HepG2 (cell line): ENCODE results near the gene NOC2L. TPM values are rescaled to one million over a fixed set of nuclear protein-coding genes. Genes with fewer than 3 reads are reported as not detected.
A peak's percentile ranks its signal among the peaks of the same experiment; 100 is the strongest.

Experiments
- AGO1 ChIP-seq: fragments of 200-400 bp; formaldehyde crosslinking; IDR thresholded peaks from 2 replicates; pipeline ENCODE4 v1.6.1; 2017; ENCODE audit warnings: mild to moderate bottlenecking, low read depth, low read length, moderate library complexity; ENCODE audit not compliant: poor library complexity, severe bottlenecking
- ARNT2 ChIP-seq: sonication (generic); formaldehyde crosslinking; IDR thresholded peaks from 2 replicates; pipeline ENCODE4 v1.8.0; 2022; ENCODE audit warnings: mild to moderate bottlenecking, low read depth, missing genetic modification reagents, moderate library complexity
- ATF6 ChIP-seq: sonication (generic); formaldehyde crosslinking; conservative IDR thresholded peaks from 2 replicates; pipeline ENCODE4 v1.4.0; 2020; ENCODE audit warnings: missing genetic modification reagents
- CBFB ChIP-seq: sonication (generic); formaldehyde crosslinking; IDR thresholded peaks from 2 replicates; pipeline ENCODE4 v1.4.0; 2020; ENCODE audit warnings: missing genetic modification reagents
- HHEX ChIP-seq: IDR thresholded peaks from 2 replicates; pipeline ENCODE4 v1.6.1; 2016; ENCODE audit warnings: control low read depth
- HNRNPL ChIP-seq: fragments of 200-400 bp; formaldehyde crosslinking; IDR thresholded peaks from 2 replicates; pipeline ENCODE4 v1.6.1; 2017; ENCODE audit warnings: mild to moderate bottlenecking, low read depth, low read length
- IRX3 ChIP-seq: sonication (generic); formaldehyde crosslinking; IDR thresholded peaks from 2 replicates; pipeline ENCODE4 v1.8.1; 2023; ENCODE audit warnings: mild to moderate bottlenecking, low read depth, missing genetic modification reagents, borderline replicate concordance
- KDM5A ChIP-seq: fragments of 200-600 bp; sonication (generic); IDR thresholded peaks from 2 replicates; pipeline ENCODE4 v1.7.0; 2018; ENCODE audit warnings: antibody characterized with exemption, mild to moderate bottlenecking, low read length, borderline replicate concordance
- NBN ChIP-seq: fragments of 450-650 bp; conservative IDR thresholded peaks from 2 replicates; pipeline ENCODE4 v1.6.1; 2017
- NFATC3 ChIP-seq: sonication (generic); formaldehyde crosslinking; IDR thresholded peaks from 2 replicates; pipeline ENCODE4 v1.5.1; 2020; ENCODE audit warnings: mild to moderate bottlenecking, missing genetic modification reagents
- PHF20 ChIP-seq: sonication (generic); formaldehyde crosslinking; IDR thresholded peaks from 2 replicates; pipeline ENCODE4 v1.5.0; 2020; ENCODE audit warnings: mild to moderate bottlenecking, missing genetic modification reagents
- RCOR2 ChIP-seq: IDR thresholded peaks from 2 replicates; pipeline ENCODE4 v1.6.1; 2016; ENCODE audit warnings: missing biosample characterization, missing genetic modification reagents
- RELA ChIP-seq: sonication (generic); formaldehyde crosslinking; IDR thresholded peaks from 2 replicates; pipeline ENCODE4 v1.4.0; 2020; ENCODE audit warnings: missing genetic modification reagents
- SAFB2 ChIP-seq: sonication (generic); formaldehyde crosslinking; IDR thresholded peaks from 2 replicates; pipeline ENCODE4 v1.5.1; 2020; ENCODE audit warnings: missing genetic modification reagents, low read depth, mild to moderate bottlenecking, borderline replicate concordance
- SMAD1 ChIP-seq: sonication (generic); formaldehyde crosslinking; IDR thresholded peaks from 2 replicates; pipeline ENCODE4 v1.4.0; 2020; ENCODE audit warnings: missing genetic modification reagents, low read depth, mild to moderate bottlenecking, borderline replicate concordance
- ZNF230 ChIP-seq: sonication (generic); formaldehyde crosslinking; IDR thresholded peaks from 2 replicates; pipeline ENCODE4 v1.4.0; 2020; ENCODE audit warnings: mild to moderate bottlenecking, missing genetic modification reagents
- ZNF280D ChIP-seq: sonication (generic); formaldehyde crosslinking; IDR thresholded peaks from 2 replicates; pipeline ENCODE4 v1.5.1; 2020; ENCODE audit warnings: mild to moderate bottlenecking, missing genetic modification reagents
- ZNF30 ChIP-seq: sonication (generic); formaldehyde crosslinking; IDR thresholded peaks from 2 replicates; pipeline ENCODE4 v1.5.0; 2020; ENCODE audit warnings: mild to moderate bottlenecking, missing genetic modification reagents
- ZNF333 ChIP-seq: sonication (generic); formaldehyde crosslinking; IDR thresholded peaks from 2 replicates; pipeline ENCODE4 v1.4.0; 2020; ENCODE audit warnings: mild to moderate bottlenecking, missing genetic modification reagents, borderline replicate concordance
- ZNF414 ChIP-seq: sonication (generic); formaldehyde crosslinking; IDR thresholded peaks from 2 replicates; pipeline ENCODE4 v1.5.0; 2020; ENCODE audit warnings: missing genetic modification reagents
- ZNF44 ChIP-seq: sonication (generic); formaldehyde crosslinking; IDR thresholded peaks from 2 replicates; pipeline ENCODE4 v1.5.1; 2020; ENCODE audit warnings: mild to moderate bottlenecking, missing genetic modification reagents
- ZNF709 ChIP-seq: sonication (generic); formaldehyde crosslinking; IDR thresholded peaks from 2 replicates; pipeline ENCODE4 v1.5.0; 2020; ENCODE audit warnings: mild to moderate bottlenecking, missing genetic modification reagents
- ZNF780A ChIP-seq: sonication (generic); formaldehyde crosslinking; IDR thresholded peaks from 2 replicates; pipeline ENCODE4 v1.8.0; 2022; ENCODE audit warnings: mild to moderate bottlenecking, missing genetic modification reagents, moderate library complexity
- polyA plus RNA-seq, 8 experiments: library from polyadenylated mRNA; depleted of rRNA in 3 of 8; stranded (reverse) in 7 of 8; unstranded in 1 of 8; fragments of >200 nt; fragmentation: Illumina TruSeq in 4 of 8; extraction: Trizol in 4 of 8; gene quantifications; 2 replicates each; pipeline versions ENCODE4 v1.2.1 to v1.2.3, GENCODE V29; 2011 to 2016; ENCODE audit warnings: low read depth in 4 of 8, missing spikeins in 1 of 8, mixed read lengths in 1 of 8; ENCODE audit not compliant: insufficient read depth in 1 of 8
- total RNA-seq, 5 experiments: library from RNA; depleted of rRNA; stranded (reverse); fragments of >200 nt; fragmentation: Illumina TruSeq; extraction: Trizol; gene quantifications; 2 replicates each; pipeline ENCODE4 v1.2.3, GENCODE V29; 2016; ENCODE audit warnings: low read depth in 1 of 5
- TF ChIP-seq, protein P1 (sequence below): sonication (generic); formaldehyde crosslinking; IDR thresholded peaks from 2 replicates; pipeline ENCODE4 v1.8.0; 2022; ENCODE audit warnings: missing genetic modification reagents, low read depth, mild to moderate bottlenecking, borderline replicate concordance

The NOC2L gene
- total and polyA plus RNA-seq, 2 of the 13 experiments (the other 11 are each of a cell fraction or from before 2014, with no cell fraction given), result 32.0 to 103 TPM

DNA sequence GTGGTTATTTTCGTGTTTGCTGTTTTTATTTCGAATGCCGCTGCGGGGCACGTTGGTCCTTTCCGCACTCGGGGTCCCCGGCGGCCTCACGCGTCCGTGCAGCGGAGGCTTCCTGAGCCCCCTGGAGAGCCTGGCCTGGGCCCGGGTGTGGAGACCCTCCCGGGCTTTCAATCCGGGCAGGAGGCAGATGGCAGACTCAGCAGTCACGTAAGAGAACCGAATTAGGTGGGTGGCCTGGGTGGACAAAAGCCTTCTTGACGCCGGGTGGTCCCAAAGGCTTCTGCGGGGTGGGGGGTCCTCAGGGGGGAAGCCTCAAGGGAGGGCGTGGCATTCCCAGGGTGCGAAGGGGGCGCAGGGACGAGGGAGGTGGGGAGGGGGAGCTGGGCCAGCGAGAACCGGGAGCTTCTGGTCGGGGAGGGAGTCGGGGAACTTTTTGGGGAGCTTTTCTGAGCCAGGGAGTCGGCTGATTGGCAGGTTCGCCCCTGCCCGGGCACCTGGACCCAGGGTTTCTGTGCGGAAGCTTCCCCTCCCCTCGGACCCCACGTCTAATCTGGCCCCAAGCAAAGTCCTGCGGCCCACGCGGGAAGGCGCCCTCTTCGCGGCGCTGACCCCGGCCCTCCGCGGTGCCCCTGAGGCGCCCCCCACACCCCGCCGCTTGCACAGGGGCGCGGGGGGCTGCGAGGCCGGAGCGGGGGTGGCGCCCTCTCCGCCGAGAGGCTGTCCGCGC, 42.2 kb upstream of the NOC2L start (continued):
- peak; percentile 41; the same call in 1 of the 2 replicates for TF ChIP-seq SAFB2 (CRISPR knock-in tag)
- 0 out of 2 replicates have a peak, but pooled peaks have one; percentile 35 for TF ChIP-seq IRX3
- TF ChIP-seq ZNF280D (CRISPR knock-in tag), result 0 out of 2 replicates have a peak, but pooled peaks have one; percentile 9
- TF ChIP-seq HNRNPL, result 0 out of 2 replicates have a peak, but pooled peaks have one; percentile 24
- 0 out of 2 replicates have a peak, but pooled peaks have one; percentile 21 for TF ChIP-seq SMAD1
- no peak for TF ChIP-seq ARNT2 (CRISPR knock-in tag)
- TF ChIP-seq ZNF780A, result 0 out of 2 replicates have a peak, but pooled peaks have one; percentile 4
- TF ChIP-seq HHEX (CRISPR knock-in tag), result no peak
- 0 out of 2 replicates have a peak, but pooled peaks have one; percentile 3 for TF ChIP-seq RCOR2 (CRISPR knock-in tag)
- TF ChIP-seq ZNF414, result peak; percentile 7; the same call in 1 of the 2 replicates
- TF ChIP-seq, protein P1, sequence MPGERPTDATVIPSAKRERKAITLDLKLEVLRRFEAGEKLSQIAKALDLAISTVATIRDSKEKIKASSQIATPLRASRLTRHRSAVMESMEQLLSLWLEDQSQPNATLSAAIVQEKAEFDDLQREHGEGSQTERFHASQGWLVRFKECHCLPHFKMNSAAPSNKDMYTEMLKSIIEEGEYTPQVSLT (CRISPR knock-in tag), result no peak; the same call in 1 of the 2 replicates
- 0 out of 2 replicates have a peak, but pooled peaks have one; percentile 50 for TF ChIP-seq ZNF709 (CRISPR knock-in tag)
- TF ChIP-seq ZNF230 (CRISPR knock-in tag), result no peak
- no peak for TF ChIP-seq RELA (CRISPR knock-in tag)
- peak; percentile 11; the same call in 1 of the 2 replicates for TF ChIP-seq ZNF30 (CRISPR knock-in tag)
- TF ChIP-seq ATF6 (CRISPR knock-in tag), result no peak
- TF ChIP-seq NBN, result no peak
- TF ChIP-seq AGO1, result peak; percentile 93
- peak; percentile 27; the same call in 1 of the 2 replicates for TF ChIP-seq KDM5A
- TF ChIP-seq PHF20 (CRISPR knock-in tag), result peak; percentile 0
- TF ChIP-seq ZNF44 (CRISPR knock-in tag), result no peak
- 0 out of 2 replicates have a peak, but pooled peaks have one; percentile 23 for TF ChIP-seq NFATC3
- TF ChIP-seq ZNF333, result 0 out of 2 replicates have a peak, but pooled peaks have one; percentile 5
- no peak for TF ChIP-seq CBFB
